WTC11 (cell line): Measurements from ENCODE around the gene PDIA3.
"Not testable (repeated sequence)": the region's sequence is repeated elsewhere in the genome, so short reads cannot be mapped to it uniquely, and the experiment has no call there.

Experiments used
- ATF6 ChIP-seq: sonication (generic); formaldehyde crosslinking; IDR thresholded peaks from 2 replicates; pipeline ENCODE4 v1.8.1; 2023; ENCODE audit warnings: mild to moderate bottlenecking, missing genetic modification reagents
- CTCF ChIP-seq: fragments of 200-600 bp; IDR thresholded peaks from 2 replicates; pipeline ENCODE4 v1.8.0; 2022; ENCODE audit warnings: antibody characterized with exemption
- E2F1 ChIP-seq: sonication (generic); formaldehyde crosslinking; IDR thresholded peaks from 2 replicates; pipeline ENCODE4 v1.8.0; 2022; ENCODE audit warnings: mild to moderate bottlenecking, missing genetic modification reagents
- E2F4 ChIP-seq: sonication (generic); formaldehyde crosslinking; IDR thresholded peaks from 2 replicates; pipeline ENCODE4 v1.8.1; 2022; ENCODE audit warnings: low read depth, mild to moderate bottlenecking, moderate library complexity, missing genetic modification reagents, borderline replicate concordance
- ESRRA ChIP-seq: sonication (generic); formaldehyde crosslinking; IDR thresholded peaks from 2 replicates; pipeline ENCODE4 v1.8.1; 2022; ENCODE audit warnings: mild to moderate bottlenecking, missing genetic modification reagents, borderline replicate concordance
- NFYB ChIP-seq: sonication (generic); formaldehyde crosslinking; conservative IDR thresholded peaks from 2 replicates; pipeline ENCODE4 v1.8.0; 2022; ENCODE audit warnings: low read depth, missing genetic modification reagents
- PRDM15 ChIP-seq: sonication (generic); formaldehyde crosslinking; IDR thresholded peaks from 2 replicates; pipeline ENCODE4 v1.8.0; 2022; ENCODE audit warnings: missing genetic modification reagents
- RELA ChIP-seq: sonication (generic); formaldehyde crosslinking; IDR thresholded peaks from 2 replicates; pipeline ENCODE4 v1.8.1; 2022; ENCODE audit warnings: missing genetic modification reagents, mild to moderate bottlenecking, borderline replicate concordance
- USF2 ChIP-seq: sonication (generic); formaldehyde crosslinking; IDR thresholded peaks from 2 replicates; pipeline ENCODE4 v1.8.1; 2023; ENCODE audit warnings: mild to moderate bottlenecking, missing genetic modification reagents, moderate library complexity
- ZBTB21 ChIP-seq: sonication (generic); formaldehyde crosslinking; IDR thresholded peaks from 2 replicates; pipeline ENCODE4 v1.8.1; 2023; ENCODE audit warnings: mild to moderate bottlenecking, missing genetic modification reagents, borderline replicate concordance
- ZNF317 ChIP-seq: sonication (generic); formaldehyde crosslinking; IDR thresholded peaks from 2 replicates; pipeline ENCODE4 v1.8.1; 2023; ENCODE audit warnings: low read depth, mild to moderate bottlenecking, moderate library complexity, missing genetic modification reagents, borderline replicate concordance

- not testable (repeated sequence) for TF ChIP-seq PRDM15 (CRISPR knock-in tag); E2F4; CTCF; USF2 (CRISPR knock-in tag); ZBTB21 (CRISPR knock-in tag); ATF6; NFYB (CRISPR knock-in tag); ZNF317; E2F1 (CRISPR knock-in tag); RELA (CRISPR knock-in tag); ESRRA (CRISPR knock-in tag)
Observed at GRCh38 chr15:43815064-43815463, 68.8 kb downstream of the PDIA3 start.
